Measurements from ENCODE around the gene LEF1. TPM values are rescaled to one million over a fixed set of nuclear protein-coding genes. Genes with fewer than 3 reads are reported as not detected.

Gene LEF1
- total RNA-seq, 1 donor from 2014 or later = 0.41 TPM

DNA sequence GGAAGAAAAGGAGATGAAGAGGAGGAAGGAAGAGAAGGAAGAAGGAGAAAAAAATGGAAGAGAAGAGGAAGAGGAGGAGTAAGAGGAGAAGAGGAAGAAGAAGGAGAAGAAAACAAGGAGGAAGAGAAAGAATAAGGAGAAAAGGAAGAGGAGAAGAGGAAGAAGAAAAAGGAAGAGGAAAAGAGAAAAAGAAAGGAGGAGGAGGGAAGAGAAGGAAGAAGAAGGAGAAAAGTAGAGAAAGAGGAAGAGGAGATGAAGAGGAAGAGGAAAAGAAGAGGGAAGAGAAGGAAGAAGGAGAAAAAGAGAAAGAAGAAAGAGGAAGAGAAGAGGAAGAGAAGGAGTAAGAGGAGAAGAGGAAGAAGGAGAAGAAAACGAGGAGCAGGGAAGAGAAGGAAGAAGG, 11.8 kb upstream of the LEF1 start:
- H3K4me3 ChIP-seq = no peak overlapping the region

DNA sequence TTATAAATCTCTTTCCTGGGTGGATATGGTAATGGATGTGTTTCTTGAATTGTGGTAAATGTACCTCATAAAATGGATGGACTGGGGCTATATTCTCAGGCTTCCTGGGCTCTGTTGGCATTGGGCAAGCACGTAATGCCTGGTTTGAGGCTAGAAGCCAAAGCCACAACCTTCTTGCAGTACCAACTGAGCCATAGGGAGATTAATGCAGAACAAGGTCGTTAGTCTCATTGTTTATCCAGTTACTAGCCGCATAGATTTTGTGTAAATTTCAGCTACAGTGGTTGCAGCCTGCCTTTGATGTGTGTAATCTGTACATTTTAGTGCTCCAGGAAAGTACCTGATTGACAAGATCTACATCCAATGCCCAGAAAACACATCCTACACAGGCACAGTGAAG, 7.2 kb upstream of the LEF1 start:
- no peak overlapping the region for H3K4me3 ChIP-seq
- peaks cover 24% of the 10 kb centered on the region for H3K4me1 ChIP-seq
- H3K27me3 ChIP-seq (ENCODE audit: low read depth) = peaks cover 74% of the 10 kb centered on the region
- no peak for DNase-seq
- no peaks in the 10 kb centered on the region for H3K36me3 ChIP-seq
- H3K9me3 ChIP-seq (replicated peaks) = no peaks in the 10 kb centered on the region
- intact Hi-C loops (cut with micrococcal nuclease) = no loop called here
- TF ChIP-seq, protein P1, sequence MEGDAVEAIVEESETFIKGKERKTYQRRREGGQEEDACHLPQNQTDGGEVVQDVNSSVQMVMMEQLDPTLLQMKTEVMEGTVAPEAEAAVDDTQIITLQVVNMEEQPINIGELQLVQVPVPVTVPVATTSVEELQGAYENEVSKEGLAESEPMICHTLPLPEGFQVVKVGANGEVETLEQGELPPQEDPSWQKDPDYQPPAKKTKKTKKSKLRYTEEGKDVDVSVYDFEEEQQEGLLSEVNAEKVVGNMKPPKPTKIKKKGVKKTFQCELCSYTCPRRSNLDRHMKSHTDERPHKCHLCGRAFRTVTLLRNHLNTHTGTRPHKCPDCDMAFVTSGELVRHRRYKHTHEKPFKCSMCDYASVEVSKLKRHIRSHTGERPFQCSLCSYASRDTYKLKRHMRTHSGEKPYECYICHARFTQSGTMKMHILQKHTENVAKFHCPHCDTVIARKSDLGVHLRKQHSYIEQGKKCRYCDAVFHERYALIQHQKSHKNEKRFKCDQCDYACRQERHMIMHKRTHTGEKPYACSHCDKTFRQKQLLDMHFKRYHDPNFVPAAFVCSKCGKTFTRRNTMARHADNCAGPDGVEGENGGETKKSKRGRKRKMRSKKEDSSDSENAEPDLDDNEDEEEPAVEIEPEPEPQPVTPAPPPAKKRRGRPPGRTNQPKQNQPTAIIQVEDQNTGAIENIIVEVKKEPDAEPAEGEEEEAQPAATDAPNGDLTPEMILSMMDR (IDR thresholded peaks at IDR 0.05; ENCODE audit: borderline replicate concordance) = no peak
- no peak overlapping the region for H3K27ac ChIP-seq (replicated peaks)

More for the DNA sequence above, 11.8 kb upstream of the LEF1 start:
- TF ChIP-seq, protein P1 (IDR thresholded peaks at IDR 0.05; ENCODE audit: borderline replicate concordance) = no peak
- peaks cover 55% of the 10 kb centered on the region for H3K27me3 ChIP-seq (ENCODE audit: low read depth)
- DNase-seq = no peak
- H3K9me3 ChIP-seq (replicated peaks) = no peaks in the 10 kb centered on the region
- H3K36me3 ChIP-seq = no peaks in the 10 kb centered on the region
- no peaks in the 10 kb centered on the region for H3K4me1 ChIP-seq
- H3K27ac ChIP-seq (replicated peaks) = no peak overlapping the region
- intact Hi-C loops (cut with micrococcal nuclease) = no loop called here

DNA sequence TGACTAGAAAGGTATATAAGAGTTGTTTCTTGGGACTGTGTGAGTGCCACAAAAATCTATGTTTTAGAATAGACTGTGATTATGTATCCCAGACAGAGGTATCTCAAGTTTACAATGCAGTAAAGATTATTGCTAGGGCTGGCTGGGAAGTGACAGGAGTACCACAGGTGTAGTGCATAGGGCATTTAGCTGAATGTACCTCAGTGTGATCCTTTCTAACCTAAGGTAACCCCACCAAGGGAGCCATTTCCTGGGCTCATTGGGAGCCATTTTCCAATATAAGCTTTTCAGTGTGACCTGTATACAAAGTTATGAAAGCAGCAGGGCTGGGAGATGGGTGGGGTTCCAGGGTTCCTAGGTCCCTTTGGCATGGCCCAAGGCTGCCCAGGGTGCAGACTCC, 6.1 kb upstream of the LEF1 start:
- no peaks in the 10 kb centered on the region for H3K9me3 ChIP-seq (replicated peaks)
- H3K4me1 ChIP-seq = peaks cover 24% of the 10 kb centered on the region
- peaks cover 76% of the 10 kb centered on the region for H3K27me3 ChIP-seq (ENCODE audit: low read depth)
- H3K4me3 ChIP-seq = no peak overlapping the region
- no peaks in the 10 kb centered on the region for H3K36me3 ChIP-seq
- H3K27ac ChIP-seq (replicated peaks) = no peak overlapping the region
- intact Hi-C loops (cut with micrococcal nuclease) = no loop called here
- DNase-seq = no peak
- TF ChIP-seq, protein P1 (IDR thresholded peaks at IDR 0.05; ENCODE audit: borderline replicate concordance) = no peak

- Histone ChIP-seq H3K4me3 (peak overlapping the region; percentile 71), H3K27me3 (ENCODE audit: low read depth) (peaks cover 86% of the 10 kb centered on the region), H3K27ac (replicated peaks) (no peak overlapping the region), H3K36me3 (no peaks in the 10 kb centered on the region), H3K4me1 (peaks cover 32% of the 10 kb centered on the region), H3K9me3 (replicated peaks) (no peaks in the 10 kb centered on the region)
- TF ChIP-seq, protein P1 (IDR thresholded peaks at IDR 0.05; ENCODE audit: borderline replicate concordance) = no peak
- intact Hi-C loops (cut with micrococcal nuclease) = no loop called here
- DNase-seq = no peak
These were observed 4.9 kb upstream of the LEF1 start for GRCh38 chr4:108173599-108174057.

DNA sequence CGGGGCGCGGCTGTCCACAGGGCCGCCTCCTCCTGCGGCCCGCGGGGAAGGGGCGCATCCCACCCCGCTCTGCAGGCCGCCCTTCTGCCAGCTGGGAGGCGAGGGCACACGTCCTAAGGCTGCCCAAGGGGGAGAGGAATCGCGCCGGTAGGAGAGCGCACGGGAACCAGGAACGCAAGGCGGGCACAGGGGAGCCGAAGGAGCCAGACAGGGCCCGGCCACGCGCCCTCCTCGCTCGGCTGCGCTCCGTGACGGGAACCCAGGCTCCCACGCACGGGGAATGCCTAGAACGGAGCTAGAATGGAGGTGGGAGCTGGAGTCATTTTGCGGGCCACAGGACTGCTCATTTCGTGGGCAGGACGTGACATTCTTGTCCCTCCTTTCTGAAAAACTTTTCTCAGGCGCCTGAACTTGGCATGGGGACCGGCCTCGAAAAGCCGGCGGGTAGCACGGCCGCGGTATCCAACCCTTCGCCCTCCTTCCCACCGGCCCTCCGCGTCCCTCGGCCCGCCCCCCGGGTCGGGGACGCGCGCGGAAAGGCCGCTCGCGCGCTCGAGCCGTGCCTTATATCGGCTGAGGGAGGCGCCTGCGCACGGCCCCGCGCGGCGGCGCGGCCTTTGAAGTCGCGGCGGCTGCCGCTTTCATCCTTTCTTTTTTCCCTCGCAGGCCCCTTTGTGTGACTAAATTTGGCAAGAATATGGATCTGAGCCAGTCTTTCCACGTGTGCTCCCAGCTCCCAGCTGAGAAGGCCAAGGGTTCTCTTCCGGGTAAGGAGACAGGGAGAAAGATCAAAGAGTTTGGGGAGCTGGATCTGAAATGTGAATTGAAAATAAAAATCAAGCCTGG, 4.2 kb upstream of the LEF1 start:
- intact Hi-C loops (cut with micrococcal nuclease) = no loop called here
- TF ChIP-seq, protein P1 (IDR thresholded peaks at IDR 0.05; ENCODE audit: borderline replicate concordance) = no peak
- peaks cover 89% of the 10 kb centered on the region for H3K27me3 ChIP-seq (ENCODE audit: low read depth)
- peak overlapping the region; percentile 26 for H3K27ac ChIP-seq (replicated peaks)
- H3K4me3 ChIP-seq = peak overlapping the region; percentile 71
- no peak for DNase-seq
- no peaks in the 10 kb centered on the region for H3K36me3 ChIP-seq
- no peaks in the 10 kb centered on the region for H3K9me3 ChIP-seq (replicated peaks)
- H3K4me1 ChIP-seq = peaks cover 39% of the 10 kb centered on the region
